T-helper 22 cell (primary cell): ENCODE measurements around the gene ANP32D.
"Not testable (repeated sequence)": the region's sequence is repeated elsewhere in the genome, so short reads cannot be mapped to it uniquely, and the experiment has no call there.

Experiments used
- DNase-seq: peaks from one replicate; pipeline ENCODE4 v3.0.0-alpha.2; 2020; ENCODE audit warnings: low read depth

The ANP32D gene

DNA sequence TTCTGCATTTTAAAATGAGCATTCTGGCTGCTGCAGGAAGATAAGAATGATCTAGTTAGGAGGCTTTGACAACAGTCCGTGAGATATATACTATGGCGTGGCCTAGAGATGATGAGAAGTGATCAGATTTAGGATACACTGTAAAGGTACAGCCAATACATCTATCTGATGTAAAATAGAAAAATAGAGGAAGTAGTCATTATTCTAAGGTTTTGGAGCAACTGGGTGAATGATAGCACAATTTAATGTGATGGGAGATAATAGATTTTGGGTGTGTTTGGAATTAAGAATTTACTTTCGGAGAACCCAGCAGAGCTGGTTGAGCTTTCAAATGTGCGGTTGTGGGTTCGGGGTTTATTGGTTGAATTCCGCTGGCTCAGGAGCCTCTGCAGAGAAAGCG is at the start of gene ANP32D:
ANP32D (plus strand) TSS at position 301 of the 400 bp plus-strand sequence. CDS start 106 bp downstream, outside the sequence.
- DNase-seq: no peak

DNA sequence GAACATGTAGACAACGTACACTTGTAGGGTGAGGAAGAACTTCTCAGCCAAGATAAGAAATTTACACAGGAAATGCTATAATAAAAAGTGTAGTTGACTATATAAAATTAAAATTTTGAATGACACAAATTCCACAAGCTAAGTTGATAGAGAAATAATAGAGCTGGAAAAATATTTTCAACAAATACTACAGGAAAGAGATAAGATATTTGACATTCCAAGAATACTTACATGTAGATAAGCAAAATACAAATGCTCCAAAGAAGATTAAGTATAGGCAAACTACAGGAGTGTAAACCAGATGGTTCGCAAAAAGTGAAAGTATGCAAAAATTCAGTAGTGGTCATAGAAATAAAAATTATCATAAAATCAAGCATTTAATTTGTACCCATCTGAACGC is 49.2 kb upstream of the ANP32D start:
- DNase-seq: no peak

- no peak for DNase-seq
Observed at GRCh38 chr12:48424644-48425043, 47.7 kb upstream of the ANP32D start.

GRCh38 chr12:48434016-48434415 is 38.3 kb upstream of the ANP32D start:
- not testable (repeated sequence) for DNase-seq

DNA sequence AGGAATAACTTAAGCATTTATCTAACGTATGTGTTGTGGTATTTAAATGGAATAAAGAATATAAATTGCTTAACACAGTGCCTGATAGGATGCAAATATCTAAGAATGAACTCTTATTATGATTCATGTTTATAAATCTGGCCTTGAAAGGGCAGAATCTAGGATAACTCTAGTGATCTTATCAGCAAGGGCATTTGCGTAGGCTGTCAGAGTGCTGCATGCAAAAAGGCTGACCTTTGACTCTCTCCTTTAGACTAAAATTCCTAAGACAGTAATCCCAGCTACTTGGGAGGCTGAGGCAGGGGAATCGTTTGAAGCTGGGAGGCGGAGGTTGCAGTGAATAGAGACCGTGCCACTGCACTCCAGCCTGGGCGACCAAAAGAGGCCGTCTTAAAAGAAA is 31.3 kb upstream of the ANP32D start:
- DNase-seq: no peak

DNA sequence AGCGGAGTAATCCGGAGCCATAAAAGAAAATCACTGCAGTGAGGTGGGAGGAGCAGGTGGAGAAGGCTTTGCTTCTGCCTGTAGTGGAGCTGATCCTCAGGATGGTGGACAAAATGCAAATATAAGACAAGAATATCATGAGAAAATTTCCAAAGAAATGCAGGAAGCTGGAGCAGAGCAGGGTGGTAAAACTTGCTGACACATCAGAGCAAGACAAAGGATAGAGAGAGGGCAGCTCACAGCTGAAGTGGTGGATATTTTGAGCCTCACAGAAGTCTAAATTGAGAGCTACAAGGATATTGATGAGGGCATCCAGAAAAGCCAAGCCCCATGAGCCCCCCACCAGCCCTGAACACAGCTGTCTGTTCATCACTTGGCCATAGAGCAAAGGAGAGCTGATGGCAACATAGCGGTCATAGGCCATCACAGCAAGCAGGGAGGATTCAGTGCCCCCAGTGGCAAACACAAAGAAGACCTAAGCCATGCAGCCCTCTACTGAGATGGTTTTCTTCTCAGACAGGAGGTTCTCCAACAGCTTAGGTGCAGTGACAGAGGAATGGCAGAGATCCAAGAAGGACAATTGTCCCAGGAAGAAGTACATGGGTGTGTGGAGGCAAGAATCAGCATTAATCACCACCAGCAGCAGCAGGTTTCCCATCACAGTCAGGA is 30.0 kb upstream of the ANP32D start:
- DNase-seq: no peak

DNA sequence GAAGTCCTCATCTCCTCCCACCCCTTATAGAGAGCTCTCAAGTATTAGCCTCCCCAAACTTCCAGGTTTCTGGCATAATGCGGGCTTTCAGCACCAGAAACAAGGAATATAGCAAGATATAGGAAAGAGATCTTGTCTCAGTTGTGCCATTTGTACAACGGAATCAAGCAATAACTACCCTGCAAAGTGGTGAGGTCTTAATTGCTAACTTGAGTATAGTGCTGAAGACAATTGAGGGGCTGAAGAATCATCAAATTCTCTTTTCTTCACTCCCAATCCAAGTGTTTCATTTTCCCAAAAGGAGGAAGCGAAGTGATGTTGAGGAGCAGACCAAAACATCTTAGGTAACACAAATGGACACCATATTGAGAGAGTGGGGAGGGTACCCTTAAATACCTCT is 26.8 kb upstream of the ANP32D start:
- DNase-seq: no peak

GRCh38 chr12:48446161-48446776 is 26.1 kb upstream of the ANP32D start:
- DNase-seq: no peak

DNA sequence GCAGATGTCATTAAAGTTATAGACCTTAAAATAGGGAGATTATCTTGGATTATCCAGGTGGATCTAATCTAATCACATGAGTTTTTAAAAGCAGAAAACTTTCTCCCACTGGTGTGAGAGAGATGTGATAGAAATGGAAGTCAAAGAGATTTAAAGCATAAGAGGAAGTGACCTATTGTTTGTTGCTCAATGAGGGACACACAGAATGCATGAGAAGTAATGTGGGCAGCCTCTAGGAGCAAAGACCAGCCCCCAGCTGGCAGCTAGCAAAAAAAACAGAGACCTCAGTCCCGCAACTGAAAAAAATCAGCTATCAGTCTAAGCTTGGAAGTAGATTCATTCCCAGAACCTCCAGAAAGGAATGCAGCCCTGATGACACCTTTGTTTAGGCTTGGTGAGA is 24.6 kb upstream of the ANP32D start:
- DNase-seq: no peak

GRCh38 chr12:48451372-48451771 is 21.0 kb upstream of the ANP32D start:
- DNase-seq: no peak

GRCh38 chr12:48452961-48453360 is 19.4 kb upstream of the ANP32D start:
- DNase-seq: not testable (repeated sequence)

- no peak for DNase-seq
Observed at GRCh38 chr12:48454667-48455066, 17.7 kb upstream of the ANP32D start.

DNA sequence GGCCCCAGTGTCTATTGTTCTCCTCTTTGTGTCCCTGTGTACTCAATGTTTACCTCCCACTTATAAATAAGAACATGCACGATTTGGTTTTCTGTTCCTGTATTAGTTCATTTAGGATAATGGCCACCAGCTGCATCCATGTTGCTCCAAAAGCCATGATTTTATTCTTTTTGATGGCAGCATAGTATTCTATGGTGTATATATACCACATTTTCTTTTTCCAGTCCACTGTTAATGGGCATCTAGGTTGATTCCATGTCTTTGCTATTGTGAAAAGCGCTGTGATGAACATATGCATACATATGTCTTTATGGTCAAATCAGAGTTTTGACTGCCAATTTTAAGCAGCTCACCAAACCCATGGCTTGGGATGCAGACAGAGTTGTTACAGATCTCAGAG is 17.2 kb upstream of the ANP32D start:
- no peak for DNase-seq

GRCh38 chr12:48459259-48459658 is 13.1 kb upstream of the ANP32D start:
- no peak for DNase-seq

DNA sequence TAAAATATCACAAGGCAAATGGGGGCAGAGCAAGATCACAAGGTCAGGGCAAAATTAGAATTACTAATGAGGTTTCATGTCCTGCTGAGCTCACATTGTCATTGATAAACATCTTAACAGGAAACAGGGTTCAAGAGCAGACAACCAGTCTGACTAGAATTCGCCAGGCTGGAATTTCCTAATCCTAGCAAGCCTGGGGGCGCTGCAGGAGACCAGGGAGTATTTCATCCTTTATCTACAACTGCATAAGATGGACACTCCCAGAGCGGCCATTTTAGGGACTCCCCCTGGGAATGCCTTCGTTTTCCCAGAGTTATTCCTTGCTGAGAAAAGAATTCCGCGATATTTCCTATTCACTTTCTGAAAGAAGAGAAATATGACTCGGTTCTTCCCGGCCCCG is 3.3 kb upstream of the ANP32D start:
- DNase-seq: not testable (repeated sequence)

DNA sequence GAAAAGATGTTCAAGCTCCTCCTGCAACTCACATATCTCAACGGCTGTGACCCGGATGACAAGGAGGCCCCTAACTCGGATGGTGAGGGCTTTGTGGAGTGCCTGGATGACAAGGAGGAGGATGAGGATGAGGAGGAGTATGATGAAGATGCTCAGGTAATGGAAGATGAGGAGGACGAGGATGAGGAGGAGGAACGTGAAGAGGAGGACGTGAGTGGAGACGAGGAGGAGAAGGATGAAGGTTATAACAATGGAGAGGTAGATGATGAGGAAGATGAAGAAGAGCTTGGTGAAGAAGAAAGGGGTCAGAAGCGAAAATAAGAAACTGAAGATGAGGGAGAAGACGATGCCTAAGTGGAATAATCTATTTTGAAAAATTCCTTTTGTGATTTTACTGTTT is 702 bp downstream of the ANP32D start:
- no peak for DNase-seq

GRCh38 chr12:48474497-48474896 is 2.1 kb downstream of the ANP32D start:
- not testable (repeated sequence) for DNase-seq

DNA sequence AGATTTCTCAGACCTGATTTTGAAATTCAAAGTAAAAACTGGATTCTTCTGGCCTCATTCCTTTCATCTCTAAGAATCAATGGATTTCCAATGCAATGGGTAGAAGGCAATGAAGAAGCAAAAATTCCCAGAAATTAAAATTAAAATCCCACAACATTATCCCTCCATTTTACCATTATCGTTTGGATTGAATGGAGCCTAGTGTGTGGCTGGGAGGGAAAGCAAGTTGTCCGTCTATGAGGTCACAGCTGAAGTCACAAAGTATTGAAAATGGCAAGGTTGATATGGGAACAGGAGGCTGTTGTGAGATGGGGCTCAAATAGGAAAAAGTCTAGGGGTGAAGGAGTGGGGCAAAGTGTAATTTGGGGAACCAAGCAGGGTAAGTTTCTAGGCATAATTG is 9.8 kb downstream of the ANP32D start, which contains the start of gene C12orf54:
C12orf54 (plus strand) TSS at position 301 of the 400 bp plus-strand sequence. CDS start 799 bp downstream, outside the sequence.
- DNase-seq: no peak

GRCh38 chr12:48482930-48483329 is 10.6 kb downstream of the ANP32D start:
- no peak for DNase-seq

DNA sequence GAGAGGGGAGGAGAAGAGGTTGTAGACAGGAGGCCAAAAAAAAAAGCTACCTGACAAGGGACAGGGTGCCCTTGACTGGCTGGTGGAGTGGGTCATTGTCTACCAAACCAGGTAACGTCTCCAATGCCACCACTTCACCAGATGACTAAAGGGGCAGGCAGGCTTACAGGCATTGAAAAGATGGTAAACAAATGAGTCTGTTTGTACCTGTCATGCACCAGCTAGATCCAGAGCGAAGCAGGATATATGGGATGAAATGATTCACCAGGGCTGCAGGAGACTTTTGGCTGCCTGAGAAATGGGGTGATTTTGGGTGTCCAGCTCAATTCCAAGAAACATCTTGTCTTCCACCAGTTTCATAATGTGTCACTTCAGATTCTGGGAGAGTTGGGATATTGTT is 13.9 kb downstream of the ANP32D start:
- no peak for DNase-seq

DNA sequence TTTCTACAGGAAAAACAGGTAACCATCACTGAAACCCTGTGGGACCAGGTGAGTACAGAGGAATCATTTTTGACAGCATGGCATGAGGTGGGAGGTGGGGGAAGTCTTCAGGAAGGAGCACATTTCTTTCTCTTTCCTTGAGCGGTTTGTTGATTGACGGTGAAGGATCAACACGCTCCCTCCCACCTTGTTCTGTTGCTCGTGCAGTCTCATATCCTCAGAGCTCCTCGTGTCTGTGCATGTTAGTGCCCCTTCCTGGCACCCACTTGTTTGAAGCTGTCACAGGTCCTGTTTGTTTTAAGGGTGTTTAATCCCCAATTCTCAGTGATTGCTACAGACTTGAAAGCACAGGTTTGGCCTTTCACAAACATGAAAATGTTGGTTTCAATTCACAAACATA is 14.3 kb downstream of the ANP32D start:
- no peak for DNase-seq

DNA sequence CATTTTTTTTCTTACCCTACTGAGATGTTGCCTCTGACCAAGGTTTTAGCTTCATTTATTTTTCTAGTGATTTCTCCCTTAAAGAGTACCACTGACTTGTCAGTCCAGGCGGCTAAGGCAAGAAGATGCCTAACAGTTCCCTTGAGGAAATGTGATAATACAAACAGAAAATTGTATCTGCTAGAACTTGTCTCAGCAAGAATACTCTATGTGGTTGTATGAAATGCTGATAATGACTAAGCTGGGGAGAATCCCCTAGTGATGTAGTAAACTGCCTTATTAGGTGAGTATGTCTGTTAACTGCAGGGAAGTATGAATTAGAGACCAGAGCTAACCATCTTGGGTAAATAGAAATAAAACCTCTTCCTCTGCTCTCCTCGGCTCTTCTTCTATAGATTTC is 16.7 kb downstream of the ANP32D start:
- DNase-seq: no peak

GRCh38 chr12:48489456-48489855 is 17.1 kb downstream of the ANP32D start:
- DNase-seq: not testable (repeated sequence)

- DNase-seq: not testable (repeated sequence)
Observed at GRCh38 chr12:48500281-48500680, 27.9 kb downstream of the ANP32D start.
